ENCODE results near the gene MRPS25. TPM values are rescaled to one million over a fixed set of nuclear protein-coding genes. Genes with fewer than 3 reads are reported as not detected.

MRPS25 gene
- polyA plus RNA-seq, 1 of the 3 experiments (the other 2 are of a cell fraction), result 41.5 TPM

GRCh38 chr3:15064835-15065549, at the start of gene MRPS25 (continued):
- TF ChIP-seq MAX (IDR thresholded peaks at IDR 0.05; ENCODE audit: low read depth) (peak; percentile 95), GABPA (IDR thresholded peaks at IDR 0.05; ENCODE audit: low read depth) (0 out of 2 replicates have a peak, but pooled peaks have one; percentile 34), FOXJ3 (CRISPR knock-in tag; IDR thresholded peaks at IDR 0.05) (no peak), REST (IDR thresholded peaks at IDR 0.05; ENCODE audit: low read depth, low read length) (no peak)

- no peaks in the 10 kb centered on the region for H3F3A ChIP-seq (replicated peaks; ENCODE audit: insufficient read depth)
- H3K79me2 ChIP-seq (ENCODE audit: insufficient read depth), result no peaks in the 10 kb centered on the region
- no peak overlapping the region for H2AFZ ChIP-seq (ENCODE audit: low read depth)
- H3K27ac ChIP-seq (ENCODE audit: low read depth in 2 of 2, low read length in 1 of 2), result no peak overlapping the region
- no peaks in the 10 kb centered on the region for H3K36me3 ChIP-seq (replicated peaks in 1 of 2; ENCODE audit: control insufficient read depth in 1 of 2, insufficient read depth in 2 of 2, low read length in 1 of 2)
- no peaks in the 10 kb centered on the region for H3K9me3 ChIP-seq
- H4K20me1 ChIP-seq (ENCODE audit: insufficient read depth), result no peaks in the 10 kb centered on the region
- no peaks in the 10 kb centered on the region for H3K4me1 ChIP-seq (ENCODE audit: control insufficient read depth in 1 of 2, insufficient read depth in 2 of 2, low read depth in 1 of 2, low read length in 1 of 2)
- H3K4me2 ChIP-seq, result no peak overlapping the region
- TF ChIP-seq TCF12 (IDR thresholded peaks at IDR 0.05) (no peak), REST (IDR thresholded peaks at IDR 0.05; ENCODE audit: low read depth, low read length) (no peak), CTCF (IDR thresholded peaks at IDR 0.05) (no peak), MAX (IDR thresholded peaks at IDR 0.05; ENCODE audit: low read depth) (no peak), USF1 (IDR thresholded peaks at IDR 0.05; ENCODE audit: borderline replicate concordance, low read depth) (no peak), EP300 (IDR thresholded peaks at IDR 0.05; ENCODE audit: borderline replicate concordance in 1 of 2, low read depth in 1 of 2, low read length in 1 of 2) (no peak), NRF1 (IDR thresholded peaks at IDR 0.05; ENCODE audit: low read depth, low read length) (no peak), FOXJ3 (CRISPR knock-in tag; IDR thresholded peaks at IDR 0.05) (no peak), MXI1 (IDR thresholded peaks at IDR 0.05; ENCODE audit: low read depth, low read length) (no peak), ZBTB33 (IDR thresholded peaks at IDR 0.05; ENCODE audit: borderline replicate concordance, low read depth) (no peak), RAD21 (IDR thresholded peaks at IDR 0.05; ENCODE audit: low read length) (no peak)
- H3K9me2 ChIP-seq, result no peaks in the 10 kb centered on the region
- H3K9ac ChIP-seq, result no peak overlapping the region
- ChIA-PET POLR2A (no interaction called here), CTCF (interaction anchor here (0.9 kb wide), 1 partner anchor 154 kb away, joined by 4 read pairs; no protein-coding TSS in a partner anchor)
- H3K4me3 ChIP-seq (ENCODE audit: low read depth in 2 of 2, low read length in 1 of 2), result no peak overlapping the region
- WGBS (ENCODE audit: low lambda C conversion rate), result 49% methylated on average over 3 of the region's 3 CpGs
- no peak for DNase-seq
- H3K27me3 ChIP-seq (ENCODE audit: insufficient read depth), result no peaks in the 10 kb centered on the region; the same call in 1 of the 2 replicates
These were observed 48.8 kb upstream of the MRPS25 start for GRCh38 chr3:15113884-15114283.

Measured in SK-N-SH (cell line).